ENCODE results near the gene HTR3E. TPM values are rescaled to one million over a fixed set of nuclear protein-coding genes. Genes with fewer than 3 reads are reported as not detected.
"Not testable (repeated sequence)": the region's sequence is repeated elsewhere in the genome, so short reads cannot be mapped to it uniquely, and the experiment has no call there.

The HTR3E gene, protein sequence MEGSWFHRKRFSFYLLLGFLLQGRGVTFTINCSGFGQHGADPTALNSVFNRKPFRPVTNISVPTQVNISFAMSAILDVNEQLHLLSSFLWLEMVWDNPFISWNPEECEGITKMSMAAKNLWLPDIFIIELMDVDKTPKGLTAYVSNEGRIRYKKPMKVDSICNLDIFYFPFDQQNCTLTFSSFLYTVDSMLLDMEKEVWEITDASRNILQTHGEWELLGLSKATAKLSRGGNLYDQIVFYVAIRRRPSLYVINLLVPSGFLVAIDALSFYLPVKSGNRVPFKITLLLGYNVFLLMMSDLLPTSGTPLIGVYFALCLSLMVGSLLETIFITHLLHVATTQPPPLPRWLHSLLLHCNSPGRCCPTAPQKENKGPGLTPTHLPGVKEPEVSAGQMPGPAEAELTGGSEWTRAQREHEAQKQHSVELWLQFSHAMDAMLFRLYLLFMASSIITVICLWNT
- not detected for polyA plus RNA-seq (2012; ENCODE audit: missing spikeins)

DNA sequence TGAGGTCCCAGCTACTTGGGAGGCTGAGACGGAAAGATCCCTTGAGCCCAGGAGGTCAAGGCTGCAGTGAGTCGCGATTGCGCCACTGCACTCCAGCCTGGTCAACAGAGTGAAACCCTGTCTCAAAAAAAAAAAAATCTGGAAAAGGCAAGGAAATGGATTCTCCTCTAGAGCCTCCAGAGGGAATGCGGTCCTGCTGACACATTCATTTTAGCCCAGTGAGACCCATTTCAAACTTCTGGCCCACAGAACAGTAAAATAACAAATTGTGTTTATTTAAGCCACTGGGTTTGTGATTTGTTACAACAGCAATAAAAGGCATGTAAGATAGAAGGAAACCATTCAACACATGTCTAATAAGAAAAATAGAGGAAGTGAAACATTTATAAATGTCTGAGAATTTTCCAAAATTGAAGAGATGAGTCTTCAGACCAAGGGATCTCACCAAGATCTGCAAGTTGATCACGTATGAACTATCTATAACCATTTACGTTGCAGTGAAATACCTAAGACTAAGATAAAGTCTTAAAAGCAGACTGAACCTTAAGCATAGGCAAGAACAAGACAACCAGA, at the start of gene HTR3E:
Gene HTR3E (plus strand): TSS at position 254 of the 573 bp plus-strand sequence. CDS start 466 bp downstream, outside the sequence.
- FAIRE-seq, result peak; percentile 42
- TF ChIP-seq POLR2A (IDR thresholded peaks at IDR 0.05; ENCODE audit: low read depth, low read length) (no peak), TAF1 (IDR thresholded peaks at IDR 0.05; ENCODE audit: borderline replicate concordance, low read depth, low read length) (no peak), POLR2AphosphoS5 (IDR thresholded peaks at IDR 0.05; ENCODE audit: low read depth, low read length) (no peak)
- no peak for DNase-seq (ENCODE audit: insufficient read length)

DNA sequence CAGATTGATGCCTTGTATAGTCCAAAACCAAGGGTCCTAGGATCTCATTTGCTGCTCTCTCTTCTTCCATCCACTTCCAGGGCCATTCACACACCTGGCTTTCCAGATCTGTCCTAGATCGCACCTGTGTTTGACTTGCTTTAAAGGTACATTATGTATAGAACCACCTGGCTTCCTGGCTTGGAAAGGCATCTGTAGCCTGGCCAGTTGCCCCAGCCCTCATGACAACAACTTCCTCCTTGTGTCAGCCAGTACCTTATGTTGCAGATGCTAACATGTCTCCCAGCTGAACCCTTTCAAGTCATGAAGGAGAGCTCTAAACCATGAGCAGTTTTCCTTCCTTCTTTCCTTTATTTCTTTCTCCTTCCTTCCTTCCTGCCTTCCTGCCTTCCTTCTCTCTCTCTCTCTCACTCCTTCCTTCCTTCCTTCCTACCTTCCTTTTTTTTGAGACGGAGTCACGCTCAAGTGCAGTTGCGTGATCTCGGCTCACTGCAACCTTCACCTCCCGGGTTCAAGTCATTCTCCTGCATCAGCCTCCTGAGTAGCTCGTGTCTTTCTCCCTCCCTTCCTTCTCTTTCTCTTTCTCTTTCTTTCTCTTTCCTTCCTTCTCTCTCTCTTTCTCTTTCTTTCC, 46.5 kb upstream of the HTR3E start:
- TF ChIP-seq TAF1 (IDR thresholded peaks at IDR 0.05; ENCODE audit: borderline replicate concordance, low read depth, low read length) (no peak), POLR2A (IDR thresholded peaks at IDR 0.05; ENCODE audit: low read depth, low read length) (no peak), POLR2AphosphoS5 (IDR thresholded peaks at IDR 0.05; ENCODE audit: low read depth, low read length) (no peak)
- DNase-seq (ENCODE audit: insufficient read length) (no peak), FAIRE-seq (no peak)

DNA sequence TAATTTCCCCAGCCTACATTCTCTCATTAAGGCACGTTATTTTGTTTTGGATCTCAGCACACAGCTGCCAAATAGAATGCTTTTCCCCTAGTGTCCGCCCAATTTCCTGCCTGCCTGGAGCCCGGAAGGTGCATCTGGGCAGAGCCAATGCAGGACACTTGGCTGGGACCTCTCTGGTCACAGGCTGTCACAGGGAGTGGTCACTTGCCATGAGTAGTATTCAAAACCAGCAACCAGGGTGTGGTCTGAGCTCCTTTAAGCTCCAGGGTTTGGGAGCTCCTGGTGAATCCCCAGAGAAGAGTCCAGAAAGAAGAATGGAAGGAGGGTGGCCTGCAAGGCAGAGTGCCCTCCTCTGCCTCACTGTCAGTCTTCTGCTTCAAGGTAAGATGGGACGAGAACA, 44.1 kb upstream of the HTR3E start, which contains the start of gene HTR3C:
Gene HTR3C (plus strand): TSS at position 281 of the 400 bp plus-strand sequence. CDS start 34 bp downstream, at position 315.
- FAIRE-seq, result no peak

DNA sequence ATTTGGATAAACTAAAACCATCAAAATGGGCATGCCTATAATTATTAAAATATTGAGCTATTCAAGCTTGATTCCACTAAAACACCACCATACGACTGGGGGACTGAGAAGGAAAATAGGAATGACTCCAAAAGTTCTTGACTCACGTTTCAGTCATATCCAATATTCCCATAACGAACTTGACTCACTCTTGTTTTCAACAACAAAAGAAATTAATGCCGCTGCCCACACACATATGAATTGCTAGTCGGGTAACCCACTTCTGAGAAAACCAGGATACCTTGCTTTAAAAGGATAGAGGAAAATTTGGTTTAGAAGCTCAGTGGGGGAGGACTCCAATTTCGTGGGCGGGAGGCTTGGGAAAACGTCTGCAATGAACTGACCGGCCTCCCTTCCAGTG, 38.8 kb upstream of the HTR3E start:
- DNase-seq (ENCODE audit: insufficient read length) (no peak), FAIRE-seq (no peak)
- TF ChIP-seq TAF1 (IDR thresholded peaks at IDR 0.05; ENCODE audit: borderline replicate concordance, low read depth, low read length) (no peak), POLR2A (IDR thresholded peaks at IDR 0.05; ENCODE audit: low read depth, low read length) (no peak), POLR2AphosphoS5 (IDR thresholded peaks at IDR 0.05; ENCODE audit: low read depth, low read length) (no peak)

More for the DNA sequence above, 44.1 kb upstream of the HTR3E start, which contains the start of gene HTR3C:
- DNase-seq (ENCODE audit: insufficient read length), result no peak
- no peak for TF ChIP-seq POLR2A (IDR thresholded peaks at IDR 0.05; ENCODE audit: low read depth, low read length)
- TF ChIP-seq POLR2AphosphoS5 (IDR thresholded peaks at IDR 0.05; ENCODE audit: low read depth, low read length), result no peak
- TF ChIP-seq TAF1 (IDR thresholded peaks at IDR 0.05; ENCODE audit: borderline replicate concordance, low read depth, low read length), result no peak

DNA sequence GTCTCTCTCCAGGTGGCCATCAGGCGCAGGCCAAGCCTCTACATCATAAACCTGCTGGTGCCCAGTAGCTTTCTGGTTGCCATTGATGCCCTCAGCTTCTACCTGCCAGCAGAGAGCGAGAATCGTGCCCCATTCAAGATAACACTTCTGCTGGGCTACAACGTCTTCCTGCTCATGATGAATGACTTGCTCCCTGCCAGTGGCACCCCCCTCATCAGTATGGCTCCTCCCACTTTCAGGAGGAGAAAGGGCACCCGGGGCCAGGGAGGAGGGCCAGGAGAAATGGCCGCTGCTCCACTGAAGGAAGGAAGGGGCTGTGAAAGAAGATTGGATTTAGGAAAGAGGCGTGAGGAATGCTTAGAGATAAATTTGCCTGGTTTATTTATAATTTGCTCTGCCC, 37.4 kb upstream of the HTR3E start:
- TF ChIP-seq POLR2A (IDR thresholded peaks at IDR 0.05; ENCODE audit: low read depth, low read length), result no peak
- no peak for TF ChIP-seq POLR2AphosphoS5 (IDR thresholded peaks at IDR 0.05; ENCODE audit: low read depth, low read length)
- no peak for TF ChIP-seq TAF1 (IDR thresholded peaks at IDR 0.05; ENCODE audit: borderline replicate concordance, low read depth, low read length)
- DNase-seq (ENCODE audit: insufficient read length), result no peak
- FAIRE-seq, result no peak

DNA sequence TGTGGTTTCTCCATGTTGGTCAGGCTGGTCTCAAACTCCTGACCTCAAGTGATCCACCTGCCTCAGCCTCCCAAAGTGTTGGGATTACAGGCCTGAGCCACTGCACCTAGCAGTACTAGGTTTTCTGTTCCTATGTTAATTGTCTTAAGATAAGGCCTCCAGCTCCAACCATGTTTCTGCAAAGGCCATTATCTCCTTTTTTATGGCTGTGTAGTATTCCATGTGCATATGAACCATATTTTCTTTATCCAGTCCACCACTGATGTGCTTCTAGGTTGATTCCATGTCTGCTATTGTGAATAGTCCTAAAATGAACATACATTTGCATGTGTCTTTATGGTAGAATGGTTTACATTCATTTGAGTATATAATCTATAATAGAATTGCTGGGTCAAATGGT, 34.2 kb upstream of the HTR3E start:
- no peak for TF ChIP-seq TAF1 (IDR thresholded peaks at IDR 0.05; ENCODE audit: borderline replicate concordance, low read depth, low read length)
- TF ChIP-seq POLR2A (IDR thresholded peaks at IDR 0.05; ENCODE audit: low read depth, low read length), result no peak
- TF ChIP-seq POLR2AphosphoS5 (IDR thresholded peaks at IDR 0.05; ENCODE audit: low read depth, low read length), result no peak

DNA sequence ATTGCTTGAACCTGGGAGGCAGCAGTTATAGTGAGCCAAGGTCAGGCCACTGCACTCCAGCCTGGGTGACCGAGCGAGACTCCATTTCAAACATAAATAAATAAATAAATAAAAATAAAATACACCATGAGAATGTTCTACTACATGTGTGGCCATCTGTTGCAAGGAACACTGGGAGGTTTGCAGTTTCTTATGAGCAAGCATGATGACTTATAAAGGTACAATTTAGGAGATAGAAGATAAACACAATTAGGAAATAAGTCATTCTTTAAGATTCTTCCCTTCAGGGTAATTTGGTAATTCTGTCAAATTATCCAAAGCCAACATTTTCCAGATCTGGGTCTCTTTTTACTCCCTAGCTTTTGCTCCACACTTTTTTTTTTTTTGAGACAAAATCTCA, 30.7 kb upstream of the HTR3E start:
- DNase-seq (ENCODE audit: insufficient read length) (no peak), FAIRE-seq (no peak)
- no peak for TF ChIP-seq POLR2AphosphoS5 (IDR thresholded peaks at IDR 0.05; ENCODE audit: low read depth, low read length)
- no peak for TF ChIP-seq TAF1 (IDR thresholded peaks at IDR 0.05; ENCODE audit: borderline replicate concordance, low read depth, low read length)
- no peak for TF ChIP-seq POLR2A (IDR thresholded peaks at IDR 0.05; ENCODE audit: low read depth, low read length)

More for the DNA sequence above, 34.2 kb upstream of the HTR3E start:
- FAIRE-seq (no peak), DNase-seq (ENCODE audit: insufficient read length) (no peak)

DNA sequence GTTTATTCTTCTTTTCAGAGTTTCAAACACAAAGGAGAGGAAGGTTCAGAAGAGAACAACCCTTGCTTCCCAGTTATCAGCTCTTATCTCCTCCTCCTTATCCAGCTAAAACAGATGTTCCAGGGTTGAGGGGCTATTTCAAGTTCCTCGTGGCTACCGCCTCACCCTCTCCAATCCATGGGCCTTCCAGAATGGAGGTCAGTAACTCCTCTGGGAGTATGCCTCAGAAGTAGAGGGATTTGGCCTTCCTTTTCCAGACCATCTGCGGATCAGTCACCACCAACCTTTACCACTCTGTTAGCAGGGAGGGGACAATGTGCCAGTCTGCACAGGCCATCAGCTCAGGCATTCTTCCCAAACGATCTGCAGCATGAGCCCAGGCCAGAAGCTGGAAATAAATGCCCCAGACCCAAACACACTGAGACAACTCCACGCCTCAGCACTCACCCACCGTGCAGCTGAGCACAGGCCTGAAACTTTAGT, 29.2 kb upstream of the HTR3E start:
- FAIRE-seq, result no peak

DNA sequence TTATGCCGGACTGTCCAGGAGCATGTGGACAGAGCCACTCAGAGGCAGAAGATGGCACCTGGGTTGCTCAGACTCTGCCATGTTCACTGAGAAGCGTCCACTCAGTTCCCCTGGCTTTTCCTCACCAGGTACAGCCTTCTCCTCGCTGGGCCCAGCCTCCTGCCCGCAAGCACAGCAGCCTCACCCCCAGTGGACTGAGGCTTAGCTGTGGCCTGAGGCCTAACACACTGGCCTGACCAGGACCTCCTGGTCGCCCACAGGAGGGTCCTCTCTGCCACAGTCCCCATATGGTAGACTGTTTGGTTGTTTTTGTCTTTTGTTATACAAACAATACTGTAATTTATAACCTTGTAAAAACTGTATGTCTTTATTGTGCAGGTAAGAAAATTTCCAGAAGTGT, 28.5 kb upstream of the HTR3E start:
- DNase-seq (ENCODE audit: insufficient read length) (no peak), FAIRE-seq (no peak)
- no peak for TF ChIP-seq POLR2A (IDR thresholded peaks at IDR 0.05; ENCODE audit: low read depth, low read length)
- no peak for TF ChIP-seq POLR2AphosphoS5 (IDR thresholded peaks at IDR 0.05; ENCODE audit: low read depth, low read length)
- TF ChIP-seq TAF1 (IDR thresholded peaks at IDR 0.05; ENCODE audit: borderline replicate concordance, low read depth, low read length), result no peak

More for the DNA sequence above, 29.2 kb upstream of the HTR3E start:
- TF ChIP-seq POLR2AphosphoS5 (IDR thresholded peaks at IDR 0.05; ENCODE audit: low read depth, low read length) (no peak), TAF1 (IDR thresholded peaks at IDR 0.05; ENCODE audit: borderline replicate concordance, low read depth, low read length) (no peak), POLR2A (IDR thresholded peaks at IDR 0.05; ENCODE audit: low read depth, low read length) (no peak)
- DNase-seq (ENCODE audit: insufficient read length), result no peak

DNA sequence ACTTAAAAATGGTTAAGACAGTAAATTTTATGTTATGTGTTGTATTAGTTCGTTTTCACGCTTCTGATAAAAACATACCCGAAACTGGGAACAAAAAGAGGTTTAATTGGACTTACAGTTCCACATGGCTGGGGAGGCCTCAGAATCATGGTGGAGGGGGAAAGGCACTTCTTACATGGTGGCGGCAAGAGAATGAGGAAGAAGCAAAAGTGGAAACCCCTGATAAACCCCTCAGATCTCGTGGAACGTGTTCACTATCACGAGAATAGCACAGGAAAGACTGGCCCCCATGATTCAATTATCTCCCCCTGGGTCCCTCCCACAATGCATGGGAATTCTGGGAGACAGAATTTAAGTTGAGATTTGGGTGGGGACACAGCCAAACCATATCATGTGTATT, 25.7 kb upstream of the HTR3E start:
- FAIRE-seq; DNase-seq (ENCODE audit: insufficient read length): not testable (repeated sequence)

DNA sequence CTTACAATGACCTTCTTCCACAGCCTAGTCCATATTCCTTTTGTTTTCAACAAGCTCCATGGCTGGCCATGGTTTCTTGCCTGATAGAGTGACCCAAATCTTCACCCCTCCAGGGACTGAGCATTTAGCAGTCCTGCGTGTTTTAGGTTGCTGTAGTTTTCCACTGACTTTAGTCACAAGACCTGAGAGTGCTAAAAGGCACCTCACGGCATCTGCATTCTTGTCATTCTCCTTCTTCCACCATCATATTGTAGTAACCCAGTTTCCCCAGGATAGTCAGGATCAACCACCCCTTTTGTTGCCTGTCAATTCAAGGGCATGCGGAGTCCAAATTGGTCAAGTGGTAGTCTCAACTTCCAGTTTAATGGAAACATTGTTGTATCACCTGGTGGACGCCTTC, 23.2 kb upstream of the HTR3E start:
- DNase-seq (ENCODE audit: insufficient read length) (no peak), FAIRE-seq (no peak)
- no peak for TF ChIP-seq TAF1 (IDR thresholded peaks at IDR 0.05; ENCODE audit: borderline replicate concordance, low read depth, low read length)
- TF ChIP-seq POLR2A (IDR thresholded peaks at IDR 0.05; ENCODE audit: low read depth, low read length), result no peak
- no peak for TF ChIP-seq POLR2AphosphoS5 (IDR thresholded peaks at IDR 0.05; ENCODE audit: low read depth, low read length)
